GM08714 (cell line): Measurements from ENCODE around the gene SIL1.

Experiments
- H3K4me3 ChIP-seq: fragments of 200-500 bp; sonication (Bioruptor generic); 2 replicates; pipeline ENCODE4 v1.5.1; 2014; ENCODE audit warnings: mild to moderate bottlenecking, low read length, inconsistent platforms
- ZNF274 ChIP-seq: IDR thresholded peaks from 2 replicates; pipeline ENCODE4 v1.6.1; 2012; ENCODE audit warnings: mild to moderate bottlenecking, low read depth, low read length

The SIL1 gene

GRCh38 chr5:138945421-138946240 is 252.5 kb downstream of the SIL1 start:
- H3K4me3 ChIP-seq: no peak overlapping the region
- no peak for TF ChIP-seq ZNF274

- no peak overlapping the region for H3K4me3 ChIP-seq
- TF ChIP-seq ZNF274: no peak
Observed at GRCh38 chr5:138944527-138945322, 253.4 kb downstream of the SIL1 start.

- no peak for TF ChIP-seq ZNF274
- no peak overlapping the region for H3K4me3 ChIP-seq
Observed at GRCh38 chr5:138943599-138944173, 254.5 kb downstream of the SIL1 start.

- no peak for TF ChIP-seq ZNF274
- no peak overlapping the region for H3K4me3 ChIP-seq
Observed at GRCh38 chr5:138942861-138943260, 255.3 kb downstream of the SIL1 start.

GRCh38 chr5:138942066-138942465 is 256.1 kb downstream of the SIL1 start:
- TF ChIP-seq ZNF274: no peak
- no peak overlapping the region for H3K4me3 ChIP-seq

GRCh38 chr5:138938526-138938925 is 259.6 kb downstream of the SIL1 start:
- H3K4me3 ChIP-seq: no peak overlapping the region
- no peak for TF ChIP-seq ZNF274

- H3K4me3 ChIP-seq: no peak overlapping the region
- no peak for TF ChIP-seq ZNF274
Observed at GRCh38 chr5:138937392-138938387, 260.5 kb downstream of the SIL1 start.

- no peak for TF ChIP-seq ZNF274
- no peak overlapping the region for H3K4me3 ChIP-seq
Observed at GRCh38 chr5:138936968-138937345, 261.2 kb downstream of the SIL1 start.

GRCh38 chr5:138936225-138936967 is 261.8 kb downstream of the SIL1 start:
- no peak for TF ChIP-seq ZNF274
- H3K4me3 ChIP-seq: no peak overlapping the region

- H3K4me3 ChIP-seq: no peak overlapping the region
- TF ChIP-seq ZNF274: no peak
Observed at GRCh38 chr5:138935466-138935865, 262.7 kb downstream of the SIL1 start.

- H3K4me3 ChIP-seq: no peak overlapping the region
- TF ChIP-seq ZNF274: no peak
Observed at GRCh38 chr5:138934971-138935370, 263.2 kb downstream of the SIL1 start.

- no peak for TF ChIP-seq ZNF274
Observed at GRCh38 chr5:138933522-138934290, 264.5 kb downstream of the SIL1 start.

More at GRCh38 chr5:138933522-138934290, 264.5 kb downstream of the SIL1 start:
- H3K4me3 ChIP-seq: no peak overlapping the region
